ENCODE data around the gene IFITM1.
"Not testable (repeated sequence)": the region's sequence is repeated elsewhere in the genome, so short reads cannot be mapped to it uniquely, and the experiment has no call there.

IFITM1 gene

DNA sequence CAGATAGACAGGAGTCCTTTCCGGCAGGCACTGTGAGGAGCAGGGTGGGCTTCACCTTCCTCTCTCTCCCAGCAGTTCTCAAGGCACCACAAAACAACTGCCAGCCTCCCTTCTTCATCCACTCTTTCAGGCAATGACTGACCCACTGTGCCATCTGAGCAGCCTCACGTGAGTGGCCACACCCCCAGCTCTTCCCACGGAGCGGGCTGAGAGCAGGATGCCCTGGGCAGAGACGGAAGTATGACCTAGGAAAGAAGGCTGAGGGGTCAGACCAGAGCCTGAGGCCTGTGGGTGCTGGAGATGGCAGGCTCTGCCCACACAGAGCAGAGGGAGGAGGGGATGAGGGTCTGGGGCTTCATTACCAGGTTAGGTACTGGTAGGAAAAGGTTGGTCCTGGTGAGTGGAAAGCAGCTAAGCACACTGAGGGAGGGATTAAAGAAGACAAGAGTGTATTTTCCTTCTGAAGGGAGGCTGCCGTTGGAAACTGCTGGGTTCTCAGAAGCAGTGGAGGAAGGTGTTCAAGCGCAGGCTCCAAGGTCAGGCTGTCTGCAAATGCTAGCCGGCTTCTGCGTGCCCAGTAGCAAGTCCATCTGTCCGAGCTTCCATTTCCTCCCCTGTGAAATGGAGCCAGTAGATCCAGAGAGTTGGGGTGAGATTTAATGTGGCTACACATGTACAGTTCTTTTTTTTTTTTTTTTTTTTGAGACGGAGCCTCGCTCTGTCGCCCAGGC is 31.0 kb upstream of the IFITM1 start:
- no peak for ATAC-seq

DNA sequence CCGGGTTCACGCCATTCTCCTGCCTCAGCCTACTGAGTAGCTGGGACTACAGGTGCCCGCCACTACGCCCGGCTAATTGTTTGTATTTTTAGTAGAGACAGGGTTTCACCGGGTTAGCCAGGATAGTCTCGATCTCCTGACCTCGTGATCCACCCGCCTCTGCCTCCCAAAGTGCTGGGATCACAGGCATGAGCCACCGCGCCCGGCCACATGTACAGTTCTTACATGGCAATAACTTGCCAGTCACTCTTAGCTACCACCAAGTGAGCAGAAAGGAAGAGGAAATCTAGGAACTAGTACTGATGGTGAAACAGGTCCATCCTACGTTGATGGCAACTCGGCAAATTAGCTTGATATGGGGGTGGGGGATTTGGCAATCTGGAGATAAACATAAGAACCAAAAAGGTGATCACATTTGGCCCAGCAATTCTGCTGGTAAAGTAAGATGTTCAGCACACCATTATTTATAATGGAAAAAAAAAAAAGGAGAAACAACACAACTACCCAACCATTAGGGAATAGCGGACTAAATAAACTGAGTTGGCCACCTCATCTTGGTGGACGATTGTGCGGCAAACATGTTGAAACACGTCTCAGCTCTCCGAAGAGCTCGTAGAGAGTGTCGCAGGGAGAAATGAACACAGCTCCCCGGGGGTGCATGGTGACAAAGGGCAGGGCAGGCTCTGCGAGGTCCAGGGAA is 30.3 kb upstream of the IFITM1 start:
- ATAC-seq = no peak

DNA sequence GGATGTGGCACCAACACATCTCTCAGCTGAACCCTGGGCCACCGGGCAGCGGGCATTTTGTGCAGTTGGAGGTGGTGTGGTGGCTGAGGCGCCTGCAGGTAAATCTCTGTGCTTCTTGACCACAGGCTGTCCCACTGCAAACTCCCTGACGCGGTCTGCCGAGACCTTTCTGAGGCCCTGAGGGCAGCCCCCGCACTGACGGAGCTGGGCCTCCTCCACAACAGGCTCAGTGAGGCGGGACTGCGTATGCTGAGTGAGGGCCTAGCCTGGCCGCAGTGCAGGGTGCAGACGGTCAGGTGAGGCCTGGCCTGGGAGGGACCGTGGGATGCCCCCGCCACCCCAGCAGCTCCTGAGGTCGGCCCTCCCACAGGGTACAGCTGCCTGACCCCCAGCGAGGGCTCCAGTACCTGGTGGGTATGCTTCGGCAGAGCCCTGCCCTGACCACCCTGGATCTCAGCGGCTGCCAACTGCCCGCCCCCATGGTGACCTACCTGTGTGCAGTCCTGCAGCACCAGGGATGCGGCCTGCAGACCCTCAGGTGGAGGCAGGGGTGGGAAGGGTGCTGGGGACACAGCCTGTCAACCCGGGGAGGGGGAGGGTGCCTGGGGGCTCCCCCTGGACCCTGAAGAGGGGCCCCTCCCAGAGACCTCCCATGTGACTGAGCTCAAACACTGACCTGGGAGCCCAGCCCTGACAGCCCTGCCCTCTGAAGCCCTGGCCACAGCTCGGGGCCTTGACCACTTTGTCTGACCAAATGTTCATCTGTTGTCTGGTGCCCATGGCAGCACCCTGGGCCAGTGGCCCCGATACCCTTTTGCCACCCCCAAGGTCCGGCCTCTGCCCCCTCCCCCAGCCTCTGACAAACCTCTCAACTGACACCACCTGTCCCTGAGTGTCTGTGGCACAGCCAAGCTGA is 29.5 kb upstream of the IFITM1 start:
- no peak for ATAC-seq

DNA sequence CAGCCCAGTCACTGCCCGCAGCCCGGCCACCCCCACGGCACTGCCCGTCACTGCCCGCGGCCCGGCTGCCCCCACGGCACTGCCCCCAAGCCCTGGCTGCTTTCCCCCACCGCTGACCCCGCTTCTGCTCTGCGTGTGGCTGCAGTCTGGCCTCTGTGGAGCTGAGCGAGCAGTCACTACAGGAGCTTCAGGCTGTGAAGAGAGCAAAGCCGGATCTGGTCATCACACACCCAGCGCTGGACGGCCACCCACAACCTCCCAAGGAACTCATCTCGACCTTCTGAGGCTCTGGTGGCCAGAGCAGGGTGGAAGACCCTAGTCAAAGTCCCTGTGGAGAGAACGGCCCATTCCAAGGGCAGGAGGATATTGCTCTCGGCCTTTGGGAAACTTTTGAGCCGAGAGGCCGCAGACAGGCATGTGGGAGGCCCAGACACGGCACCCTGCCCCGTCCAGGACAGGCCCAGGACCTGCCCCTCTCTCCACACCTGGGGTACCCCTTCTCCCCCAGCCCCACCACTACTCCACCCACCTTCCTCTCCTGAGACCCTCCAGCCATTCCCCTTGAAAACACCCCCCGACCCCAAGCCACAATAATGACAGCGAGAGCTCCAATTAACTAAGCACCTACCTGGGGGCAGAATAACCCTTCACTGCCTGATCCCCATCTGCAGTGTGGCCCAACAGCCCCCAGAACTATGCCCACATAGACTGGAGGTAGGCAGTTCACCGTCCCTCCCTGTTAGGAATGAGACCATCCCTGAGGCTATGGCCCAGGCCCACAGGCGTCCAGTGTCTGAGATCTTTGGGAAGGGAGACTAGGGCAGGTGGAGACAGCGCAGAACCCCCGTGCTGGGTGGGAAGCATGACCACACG is 28.6 kb upstream of the IFITM1 start:
- ATAC-seq = no peak

DNA sequence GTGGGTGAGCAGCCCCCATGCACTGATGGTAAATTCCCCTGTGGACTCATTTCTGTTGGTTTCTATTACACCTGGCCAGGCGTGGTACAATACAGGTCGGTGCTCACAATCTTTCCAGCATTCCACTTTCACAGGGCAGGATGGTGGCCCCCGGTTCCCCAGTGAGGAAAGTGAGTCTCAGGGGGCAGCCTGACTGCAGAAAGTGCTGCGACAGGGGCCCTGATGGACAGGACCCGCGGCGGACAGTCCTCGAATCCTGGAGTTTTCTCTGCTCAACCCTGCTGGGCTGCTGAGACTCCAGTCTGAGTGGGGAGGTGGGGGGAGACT is 28.0 kb upstream of the IFITM1 start:
- ATAC-seq = no peak

DNA sequence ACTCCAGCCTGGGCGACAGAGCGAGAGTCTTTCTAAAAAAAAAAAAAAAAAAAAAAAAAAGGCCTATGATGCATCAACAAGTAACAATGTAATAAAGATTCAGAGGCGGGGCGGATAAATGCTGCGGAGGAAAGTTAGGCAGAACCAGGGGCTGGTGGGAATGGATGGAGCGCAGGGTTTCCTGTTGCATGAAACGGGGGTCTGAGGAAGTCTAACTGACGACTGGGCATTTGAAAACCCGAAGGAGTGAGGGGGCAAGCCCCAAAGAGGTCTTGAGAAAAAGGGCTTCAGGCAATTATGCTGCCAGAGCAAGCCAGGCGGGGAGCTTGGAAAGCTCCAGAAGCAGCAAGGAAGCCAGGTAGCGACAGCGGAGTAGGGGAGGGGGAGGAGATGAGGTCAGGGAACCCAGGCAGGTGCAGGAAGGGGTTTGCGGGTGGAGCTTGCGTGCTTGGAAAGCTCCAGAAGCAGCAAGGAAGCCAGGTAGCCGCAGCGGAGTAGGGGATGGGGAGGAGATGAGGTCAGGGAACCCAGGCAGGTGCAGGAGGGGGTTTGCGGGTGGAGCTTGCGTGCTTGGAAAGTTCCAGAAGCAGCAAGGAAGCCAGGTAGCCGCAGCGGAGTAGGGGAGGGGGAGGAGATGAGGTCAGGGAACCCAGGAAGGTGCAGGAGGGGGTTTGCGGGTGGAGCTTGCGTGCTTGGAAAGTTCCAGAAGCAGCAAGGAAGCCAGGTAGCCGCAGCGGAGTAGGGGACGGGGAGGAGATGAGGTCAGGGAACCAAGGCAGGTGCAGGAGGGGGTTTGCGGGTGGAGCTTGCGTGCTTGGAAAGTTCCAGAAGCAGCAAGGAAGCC is 26.6 kb upstream of the IFITM1 start:
- not testable (repeated sequence) for ATAC-seq

DNA sequence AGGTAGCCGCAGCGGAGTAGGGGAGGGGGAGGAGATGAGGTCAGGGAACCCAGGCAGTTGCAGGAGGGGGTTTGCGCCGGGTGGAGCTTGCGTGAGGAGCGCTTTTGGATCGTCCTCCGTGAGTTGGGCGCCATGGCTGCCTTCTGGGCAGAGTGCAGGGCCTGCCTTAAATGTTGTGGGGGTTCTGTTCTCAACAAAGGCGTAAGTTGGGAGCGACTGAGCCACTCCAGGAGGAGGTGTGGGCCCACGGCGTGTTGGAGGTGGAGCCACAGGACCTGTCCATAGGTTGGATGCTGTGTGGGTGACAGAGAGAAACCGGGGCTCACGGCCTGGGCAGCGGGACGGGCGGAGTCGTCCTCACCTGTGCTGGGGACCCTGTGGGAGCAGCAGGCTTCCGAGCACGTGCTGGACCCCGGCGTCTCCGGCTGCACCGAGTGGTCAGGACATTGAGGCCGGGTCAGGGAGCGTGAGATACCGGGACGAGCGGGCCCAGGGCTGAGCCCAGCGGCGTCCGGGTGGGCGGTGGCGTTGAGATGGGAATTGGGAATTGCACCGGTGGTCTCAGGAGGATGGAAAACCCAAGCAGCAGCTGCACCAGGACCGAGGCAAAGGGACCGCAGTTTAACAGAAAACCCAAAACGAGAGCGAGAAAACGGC is 25.9 kb upstream of the IFITM1 start:
- ATAC-seq = peak; percentile 23 to 48

DNA sequence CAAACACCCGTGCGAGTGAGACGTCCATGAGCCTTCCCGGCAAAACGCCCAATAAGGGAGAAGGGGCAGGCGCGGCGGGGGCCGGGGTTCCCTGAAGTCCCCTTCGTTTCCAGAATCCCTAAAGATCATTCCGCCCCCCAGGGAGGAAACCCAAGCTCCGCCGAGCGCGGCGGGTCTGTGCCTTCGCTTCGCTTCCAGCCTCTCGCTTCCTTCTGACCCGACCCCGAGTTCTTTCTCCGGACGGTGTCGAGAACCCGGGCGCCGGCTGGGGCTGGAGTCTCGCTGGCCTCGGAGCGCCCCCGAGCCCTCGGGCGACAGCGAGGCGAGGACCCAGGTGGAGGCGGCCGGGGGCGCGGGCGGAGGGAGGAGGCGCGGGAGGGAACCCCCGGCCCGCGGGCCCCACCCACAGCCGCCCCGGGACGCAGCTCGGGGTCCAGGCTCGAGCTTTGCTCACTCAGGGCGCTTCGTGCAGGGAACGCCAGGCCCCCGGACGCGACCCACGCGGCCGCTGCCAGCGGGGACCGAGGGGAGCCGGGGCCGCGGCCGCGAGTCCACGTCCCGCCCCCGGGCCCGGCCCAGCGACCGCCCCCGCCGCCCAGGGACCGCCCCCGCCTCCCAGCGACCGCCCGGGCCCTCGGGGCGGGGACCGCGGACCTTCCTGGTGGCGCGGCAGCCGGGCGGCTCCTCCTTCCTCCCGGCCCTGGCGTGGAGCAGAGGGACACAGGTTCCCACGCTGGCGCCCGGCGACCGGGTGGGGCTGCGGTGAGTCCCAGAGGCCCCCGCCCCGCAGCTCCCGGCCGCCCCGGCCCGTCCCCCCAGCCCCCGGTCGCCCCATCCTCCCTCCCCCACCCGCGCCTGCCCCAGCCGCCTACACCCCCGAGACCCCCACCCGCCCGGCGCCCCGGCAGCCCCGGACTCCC is 25.1 kb upstream of the IFITM1 start, which contains the start of gene PGGHG:
PGGHG (plus strand) TSS at position 649 of the 920 bp plus-strand sequence. CDS start 691 bp downstream, outside the sequence.
- ATAC-seq = peak; percentile 47 to 54

DNA sequence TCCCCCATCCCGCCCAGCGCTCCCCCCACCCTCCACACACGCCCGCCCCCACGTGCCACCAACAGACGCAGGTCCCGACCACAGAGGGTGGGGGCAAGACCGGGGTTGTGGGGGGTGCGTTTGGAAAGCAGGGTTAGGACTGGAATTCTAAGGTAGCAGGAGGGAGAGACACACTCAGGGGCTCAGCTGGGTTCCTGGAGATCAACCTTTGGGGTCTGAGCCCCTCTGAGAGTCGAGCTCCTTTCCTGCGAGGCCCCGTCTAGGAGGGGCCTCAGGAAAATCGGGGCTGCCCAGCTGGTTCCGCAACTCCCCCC is 24.5 kb upstream of the IFITM1 start:
- ATAC-seq = no peak

DNA sequence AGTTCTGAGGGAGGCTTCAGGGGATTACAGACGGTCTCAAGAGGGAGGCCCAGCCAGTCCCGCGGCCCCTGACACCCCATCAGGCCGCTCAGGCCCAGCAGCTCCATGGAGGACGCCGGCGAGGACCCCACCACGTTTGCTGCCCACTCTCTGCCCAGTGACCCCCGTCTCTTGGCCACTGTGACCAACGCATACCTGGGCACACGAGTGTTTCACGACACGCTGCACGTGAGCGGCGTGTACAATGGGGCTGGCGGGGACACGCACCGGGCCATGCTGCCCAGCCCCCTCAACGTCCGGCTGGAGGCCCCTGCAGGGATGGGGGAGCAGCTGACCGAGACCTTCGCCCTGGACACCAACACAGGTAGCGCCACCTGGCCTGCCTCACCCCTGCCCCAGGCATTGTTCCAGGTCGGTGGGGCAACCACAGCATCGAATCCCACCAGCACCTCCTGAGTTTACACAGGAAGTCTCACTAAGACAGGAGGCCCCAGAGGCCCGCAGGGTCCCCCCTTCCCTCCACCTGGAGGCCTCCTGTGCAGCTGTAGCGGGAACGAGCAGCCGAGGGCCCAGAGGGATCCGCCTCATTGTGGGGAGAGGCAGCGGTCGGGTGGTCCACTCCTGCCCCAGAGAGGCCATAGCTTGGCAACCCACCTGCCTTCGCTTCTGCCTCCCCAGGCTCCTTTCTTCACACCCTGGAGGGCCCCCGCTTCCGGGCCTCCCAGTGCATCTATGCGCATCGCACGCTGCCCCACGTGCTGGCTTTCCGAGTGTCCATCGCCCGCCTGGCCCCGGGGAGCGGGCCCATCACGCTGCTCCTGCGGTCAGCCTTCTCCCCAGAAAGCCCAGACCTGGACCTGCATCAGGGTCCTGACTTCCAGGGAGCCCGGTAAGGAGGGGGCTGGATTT is 23.9 kb upstream of the IFITM1 start:
- no peak for ATAC-seq

DNA sequence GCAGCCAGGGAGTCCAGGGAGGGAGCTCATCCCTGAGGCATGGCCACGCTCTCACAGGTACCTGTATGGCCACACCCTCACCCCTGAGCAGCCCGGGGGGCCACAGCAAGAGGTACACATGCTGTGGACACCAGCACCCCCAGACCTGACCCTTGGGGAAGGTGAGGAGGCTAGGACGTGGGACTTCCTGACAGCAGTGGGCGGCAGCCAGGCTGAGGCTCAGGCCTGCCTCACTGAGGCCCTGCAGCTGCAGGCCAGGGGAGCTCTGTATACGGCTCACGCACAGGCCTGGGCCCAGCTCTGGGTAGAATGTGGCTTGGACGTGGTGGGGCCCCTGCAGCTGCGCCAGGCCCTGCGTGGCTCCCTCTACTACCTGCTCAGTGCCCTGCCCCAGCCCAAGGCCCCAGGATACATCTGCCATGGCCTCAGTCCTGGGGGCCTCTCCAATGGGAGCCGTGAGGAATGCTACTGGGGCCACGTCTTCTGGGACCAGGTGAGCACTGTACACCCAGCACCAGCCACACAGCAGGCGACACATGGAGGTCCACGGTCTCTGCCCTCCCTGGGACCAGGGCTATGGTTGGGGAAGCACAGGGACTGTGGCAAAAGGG is 23.1 kb upstream of the IFITM1 start:
- ATAC-seq = no peak

DNA sequence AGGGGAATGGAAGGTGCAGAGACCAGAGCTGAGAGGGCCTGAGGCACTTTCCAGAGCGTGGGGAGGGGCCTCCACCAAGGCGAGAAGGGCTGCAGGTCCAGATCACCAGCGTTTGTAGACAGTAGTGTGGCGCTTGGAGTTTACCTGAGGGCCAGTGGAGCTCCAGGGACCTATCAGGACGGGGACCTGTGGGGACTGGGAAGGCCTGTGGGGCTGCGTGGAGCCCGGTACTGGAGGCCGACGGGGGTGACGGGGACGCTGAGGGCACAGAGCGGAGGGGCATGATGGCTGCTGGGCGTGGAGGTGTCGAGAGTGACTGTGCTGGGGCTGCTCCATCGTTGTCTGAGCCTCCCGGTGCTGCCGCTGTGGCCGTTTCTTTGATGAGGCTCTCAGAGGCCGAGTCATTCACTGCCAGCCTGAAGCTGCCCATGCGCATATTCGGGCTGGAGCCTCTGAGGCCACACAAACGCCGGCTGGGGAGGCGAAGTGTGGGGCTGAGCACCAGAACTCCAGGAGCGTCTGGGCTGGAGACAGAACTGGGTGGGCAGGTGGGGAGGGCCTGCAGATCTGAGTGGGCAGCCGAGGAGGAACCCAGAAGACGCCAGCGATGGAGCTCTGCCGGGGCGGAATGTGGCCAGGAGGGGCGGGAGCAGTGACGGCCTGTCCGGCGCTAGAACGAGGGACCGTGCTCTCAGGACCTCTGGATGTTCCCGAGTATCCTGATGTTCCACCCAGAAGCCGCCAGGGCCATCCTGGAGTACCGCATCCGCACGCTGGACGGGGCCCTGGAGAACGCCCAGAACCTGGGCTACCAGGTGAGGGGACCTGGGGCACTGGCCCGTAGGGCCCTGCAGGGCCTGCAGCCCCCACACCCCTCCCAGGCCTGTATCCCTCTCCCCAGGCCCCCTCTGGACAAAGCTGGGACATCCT is 22.3 kb upstream of the IFITM1 start:
- ATAC-seq = no peak

DNA sequence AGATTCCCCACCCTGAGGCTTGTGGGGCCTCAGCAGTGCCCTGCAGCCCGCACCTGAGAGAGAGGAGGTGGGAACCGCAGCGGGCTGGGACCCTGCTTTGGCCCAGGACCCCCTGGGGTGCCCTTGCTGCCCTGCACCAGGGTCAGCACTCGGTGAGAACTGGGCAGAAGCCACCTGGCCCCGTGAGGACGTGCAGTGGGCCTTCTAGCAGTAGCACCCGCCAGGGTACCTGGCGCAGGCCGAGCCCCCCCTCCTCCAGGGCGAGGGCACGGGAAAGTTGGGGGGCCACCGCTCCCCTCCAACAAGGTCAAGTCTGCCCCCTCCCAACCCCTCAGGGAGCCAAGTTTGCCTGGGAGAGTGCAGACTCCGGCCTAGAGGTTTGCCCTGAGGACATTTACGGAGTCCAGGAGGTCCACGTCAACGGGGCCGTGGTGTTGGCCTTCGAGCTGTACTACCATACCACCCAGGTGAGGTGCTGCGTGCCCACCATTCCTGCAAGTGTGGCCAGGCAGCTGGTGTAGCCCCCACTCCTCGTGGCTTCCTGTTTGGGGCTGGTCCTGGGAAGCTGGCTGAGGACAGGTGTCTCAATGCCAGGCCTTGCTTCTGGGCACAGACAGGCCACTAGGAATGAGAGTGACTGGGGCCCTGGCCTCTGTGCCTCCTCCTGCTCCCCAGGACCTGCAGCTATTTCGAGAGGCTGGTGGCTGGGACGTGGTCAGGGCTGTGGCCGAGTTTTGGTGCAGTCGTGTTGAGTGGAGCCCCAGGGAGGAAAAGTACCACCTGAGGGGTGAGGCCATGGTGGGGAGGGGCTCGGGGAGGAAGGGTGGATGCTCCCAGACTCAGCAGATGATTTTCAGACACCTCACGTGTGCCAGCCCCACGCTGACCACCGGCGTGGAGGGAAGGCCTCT is 21.4 kb upstream of the IFITM1 start:
- ATAC-seq = no peak

DNA sequence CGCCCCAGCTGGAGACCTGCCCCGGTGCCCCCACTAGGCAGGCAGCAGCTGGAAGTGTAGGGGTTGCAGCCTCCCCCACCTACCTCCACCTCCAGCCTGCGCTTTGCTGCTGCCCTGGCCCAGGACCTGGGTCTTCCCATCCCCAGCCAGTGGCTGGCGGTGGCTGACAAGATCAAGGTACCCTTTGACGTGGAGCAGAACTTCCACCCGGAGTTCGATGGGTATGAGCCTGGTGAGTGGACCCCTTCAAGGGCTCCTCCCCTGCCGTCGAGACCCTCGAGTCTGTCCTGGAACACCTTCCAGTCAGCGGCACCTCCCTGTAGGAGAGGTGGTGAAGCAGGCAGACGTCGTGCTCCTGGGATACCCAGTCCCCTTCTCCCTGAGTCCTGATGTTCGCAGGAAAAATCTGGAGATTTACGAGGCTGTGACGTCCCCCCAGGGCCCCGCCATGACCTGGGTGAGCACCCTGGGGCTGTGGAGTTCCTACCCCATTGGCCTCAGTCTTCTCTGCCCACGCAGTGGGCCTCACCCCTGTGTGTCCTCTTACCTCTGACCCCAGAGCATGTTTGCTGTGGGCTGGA is 20.5 kb upstream of the IFITM1 start:
- no peak for ATAC-seq

DNA sequence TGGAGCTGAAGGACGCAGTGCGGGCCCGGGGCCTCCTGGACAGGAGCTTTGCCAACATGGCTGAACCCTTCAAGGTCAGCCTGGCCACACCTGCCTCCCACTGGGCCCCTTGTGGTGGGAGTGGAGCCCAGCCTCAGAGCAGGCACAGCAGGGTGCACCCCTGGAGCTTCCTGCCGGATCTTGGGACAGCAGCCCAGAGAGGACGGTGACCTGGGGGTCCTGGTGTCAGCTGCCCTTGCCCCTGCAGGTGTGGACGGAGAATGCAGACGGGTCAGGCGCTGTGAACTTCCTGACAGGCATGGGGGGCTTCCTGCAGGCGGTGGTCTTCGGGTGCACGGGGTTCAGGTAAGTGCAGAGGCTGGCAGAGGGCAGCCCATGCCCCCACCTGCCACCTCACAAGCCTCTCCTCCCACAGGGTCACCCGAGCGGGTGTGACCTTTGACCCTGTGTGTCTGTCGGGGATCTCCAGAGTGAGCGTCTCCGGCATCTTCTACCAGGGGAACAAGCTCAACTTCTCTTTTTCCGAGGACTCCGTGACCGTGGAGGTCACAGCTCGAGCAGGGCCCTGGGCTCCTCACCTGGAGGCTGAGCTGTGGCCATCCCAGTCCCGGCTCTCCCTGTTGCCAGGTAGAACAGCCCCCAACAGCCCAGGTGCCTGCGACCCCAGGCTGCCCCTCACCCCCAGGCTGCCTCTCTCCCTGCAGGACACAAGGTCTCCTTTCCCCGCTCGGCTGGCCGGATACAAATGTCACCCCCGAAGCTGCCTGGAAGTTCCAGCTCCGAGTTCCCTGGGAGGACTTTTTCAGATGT is 19.8 kb upstream of the IFITM1 start:
- no peak for ATAC-seq
